Measurements from ENCODE around the gene TRIM47. TPM values are rescaled to one million over a fixed set of nuclear protein-coding genes. Genes with fewer than 3 reads are reported as not detected.

TRIM47 gene
- total and polyA plus RNA-seq, 2 of the 13 experiments (the other 11 are each of a cell fraction or from before 2014, with no cell fraction given) = 33.5 to 82.0 TPM

DNA sequence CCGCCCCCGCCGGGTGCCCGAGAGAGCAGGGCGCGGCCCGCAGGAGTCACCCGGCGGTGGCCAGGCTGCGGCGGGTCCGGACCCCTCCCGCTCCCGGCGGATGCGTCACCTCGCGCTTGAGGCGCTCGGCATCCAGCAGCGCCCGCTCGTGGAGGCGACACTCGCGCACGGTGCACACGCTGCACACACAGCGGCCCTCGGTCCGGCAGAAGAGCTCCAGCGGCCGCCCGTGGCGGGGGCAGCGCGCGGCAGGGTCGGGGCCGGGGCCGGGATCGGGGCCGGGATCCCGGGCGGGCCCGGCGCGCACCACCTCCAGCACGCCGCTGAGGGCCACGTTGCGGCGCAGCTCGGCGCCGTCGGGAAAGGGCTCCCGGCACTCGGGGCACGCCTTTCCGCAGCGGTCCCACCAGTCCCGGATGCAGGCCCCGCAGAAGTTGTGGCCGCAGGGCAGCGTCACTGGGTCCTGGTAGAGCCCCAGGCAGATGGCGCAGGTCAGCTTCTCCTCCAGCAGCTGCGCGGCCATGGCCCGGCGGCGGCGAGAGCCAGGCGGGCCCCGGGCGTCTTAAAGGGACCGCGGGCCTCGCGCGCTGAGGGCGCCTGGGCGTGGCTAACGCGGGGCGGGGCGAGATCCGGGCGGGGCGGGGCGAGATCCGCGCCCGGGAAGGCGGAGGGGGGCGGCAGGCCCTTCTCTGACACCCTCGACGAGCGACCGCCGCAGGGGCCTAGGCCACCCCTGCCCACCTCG, 18.2 kb upstream of the TRIM47 start, which contains the start of gene TRIM65 (continued):
- TF ChIP-seq CBX2 (IDR thresholded peaks at IDR 0.05; ENCODE audit: low read depth, low read length) (no peak), CBX2 (CRISPR knock-in tag; IDR thresholded peaks at IDR 0.05; ENCODE audit: low read depth) (no peak), ZNF713 (CRISPR knock-in tag; IDR thresholded peaks at IDR 0.05) (0 out of 2 replicates have a peak, but pooled peaks have one; percentile 56), SIN3A (IDR thresholded peaks at IDR 0.05; ENCODE audit: borderline replicate concordance, low read depth, low read length) (peak; percentile 46; the same call in 1 of the 2 replicates), REL (CRISPR knock-in tag; conservative IDR thresholded peaks at IDR 0.05) (peak; percentile 96), ASH2L (IDR thresholded peaks at IDR 0.05; ENCODE audit: insufficient read length, low read depth, low read length) (no peak), ZNF263 (CRISPR knock-in tag; IDR thresholded peaks at IDR 0.05) (0 out of 2 replicates have a peak, but pooled peaks have one; percentile 36), ZNF282 (IDR thresholded peaks at IDR 0.05; ENCODE audit: partially characterized antibody) (no peak)
- TF ChIP-seq, protein P1, sequence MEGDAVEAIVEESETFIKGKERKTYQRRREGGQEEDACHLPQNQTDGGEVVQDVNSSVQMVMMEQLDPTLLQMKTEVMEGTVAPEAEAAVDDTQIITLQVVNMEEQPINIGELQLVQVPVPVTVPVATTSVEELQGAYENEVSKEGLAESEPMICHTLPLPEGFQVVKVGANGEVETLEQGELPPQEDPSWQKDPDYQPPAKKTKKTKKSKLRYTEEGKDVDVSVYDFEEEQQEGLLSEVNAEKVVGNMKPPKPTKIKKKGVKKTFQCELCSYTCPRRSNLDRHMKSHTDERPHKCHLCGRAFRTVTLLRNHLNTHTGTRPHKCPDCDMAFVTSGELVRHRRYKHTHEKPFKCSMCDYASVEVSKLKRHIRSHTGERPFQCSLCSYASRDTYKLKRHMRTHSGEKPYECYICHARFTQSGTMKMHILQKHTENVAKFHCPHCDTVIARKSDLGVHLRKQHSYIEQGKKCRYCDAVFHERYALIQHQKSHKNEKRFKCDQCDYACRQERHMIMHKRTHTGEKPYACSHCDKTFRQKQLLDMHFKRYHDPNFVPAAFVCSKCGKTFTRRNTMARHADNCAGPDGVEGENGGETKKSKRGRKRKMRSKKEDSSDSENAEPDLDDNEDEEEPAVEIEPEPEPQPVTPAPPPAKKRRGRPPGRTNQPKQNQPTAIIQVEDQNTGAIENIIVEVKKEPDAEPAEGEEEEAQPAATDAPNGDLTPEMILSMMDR (CRISPR knock-in tag; IDR thresholded peaks at IDR 0.05) = peak; percentile 64
- TF ChIP-seq, protein P2, sequence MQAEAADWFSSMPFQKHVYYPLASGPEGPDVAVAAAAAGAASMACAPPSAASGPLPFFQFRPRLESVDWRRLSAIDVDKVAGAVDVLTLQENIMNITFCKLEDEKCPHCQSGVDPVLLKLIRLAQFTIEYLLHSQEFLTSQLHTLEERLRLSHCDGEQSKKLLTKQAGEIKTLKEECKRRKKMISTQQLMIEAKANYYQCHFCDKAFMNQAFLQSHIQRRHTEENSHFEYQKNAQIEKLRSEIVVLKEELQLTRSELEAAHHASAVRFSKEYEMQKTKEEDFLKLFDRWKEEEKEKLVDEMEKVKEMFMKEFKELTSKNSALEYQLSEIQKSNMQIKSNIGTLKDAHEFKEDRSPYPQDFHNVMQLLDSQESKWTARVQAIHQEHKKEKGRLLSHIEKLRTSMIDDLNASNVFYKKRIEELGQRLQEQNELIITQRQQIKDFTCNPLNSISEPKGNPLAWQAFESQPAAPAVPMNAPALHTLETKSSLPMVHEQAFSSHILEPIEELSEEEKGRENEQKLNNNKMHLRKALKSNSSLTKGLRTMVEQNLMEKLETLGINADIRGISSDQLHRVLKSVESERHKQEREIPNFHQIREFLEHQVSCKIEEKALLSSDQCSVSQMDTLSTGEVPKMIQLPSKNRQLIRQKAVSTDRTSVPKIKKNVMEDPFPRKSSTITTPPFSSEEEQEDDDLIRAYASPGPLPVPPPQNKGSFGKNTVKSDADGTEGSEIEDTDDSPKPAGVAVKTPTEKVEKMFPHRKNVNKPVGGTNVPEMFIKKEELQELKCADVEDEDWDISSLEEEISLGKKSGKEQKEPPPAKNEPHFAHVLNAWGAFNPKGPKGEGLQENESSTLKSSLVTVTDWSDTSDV (CRISPR knock-in tag; IDR thresholded peaks at IDR 0.05) = peak; percentile 86
- TF ChIP-seq, protein P3, sequence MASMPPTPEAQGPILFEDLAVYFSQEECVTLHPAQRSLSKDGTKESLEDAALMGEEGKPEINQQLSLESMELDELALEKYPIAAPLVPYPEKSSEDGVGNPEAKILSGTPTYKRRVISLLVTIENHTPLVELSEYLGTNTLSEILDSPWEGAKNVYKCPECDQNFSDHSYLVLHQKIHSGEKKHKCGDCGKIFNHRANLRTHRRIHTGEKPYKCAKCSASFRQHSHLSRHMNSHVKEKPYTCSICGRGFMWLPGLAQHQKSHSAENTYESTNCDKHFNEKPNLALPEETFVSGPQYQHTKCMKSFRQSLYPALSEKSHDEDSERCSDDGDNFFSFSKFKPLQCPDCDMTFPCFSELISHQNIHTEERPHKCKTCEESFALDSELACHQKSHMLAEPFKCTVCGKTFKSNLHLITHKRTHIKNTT (CRISPR knock-in tag; IDR thresholded peaks at IDR 0.05) = no peak
- TF ChIP-seq, protein P4, sequence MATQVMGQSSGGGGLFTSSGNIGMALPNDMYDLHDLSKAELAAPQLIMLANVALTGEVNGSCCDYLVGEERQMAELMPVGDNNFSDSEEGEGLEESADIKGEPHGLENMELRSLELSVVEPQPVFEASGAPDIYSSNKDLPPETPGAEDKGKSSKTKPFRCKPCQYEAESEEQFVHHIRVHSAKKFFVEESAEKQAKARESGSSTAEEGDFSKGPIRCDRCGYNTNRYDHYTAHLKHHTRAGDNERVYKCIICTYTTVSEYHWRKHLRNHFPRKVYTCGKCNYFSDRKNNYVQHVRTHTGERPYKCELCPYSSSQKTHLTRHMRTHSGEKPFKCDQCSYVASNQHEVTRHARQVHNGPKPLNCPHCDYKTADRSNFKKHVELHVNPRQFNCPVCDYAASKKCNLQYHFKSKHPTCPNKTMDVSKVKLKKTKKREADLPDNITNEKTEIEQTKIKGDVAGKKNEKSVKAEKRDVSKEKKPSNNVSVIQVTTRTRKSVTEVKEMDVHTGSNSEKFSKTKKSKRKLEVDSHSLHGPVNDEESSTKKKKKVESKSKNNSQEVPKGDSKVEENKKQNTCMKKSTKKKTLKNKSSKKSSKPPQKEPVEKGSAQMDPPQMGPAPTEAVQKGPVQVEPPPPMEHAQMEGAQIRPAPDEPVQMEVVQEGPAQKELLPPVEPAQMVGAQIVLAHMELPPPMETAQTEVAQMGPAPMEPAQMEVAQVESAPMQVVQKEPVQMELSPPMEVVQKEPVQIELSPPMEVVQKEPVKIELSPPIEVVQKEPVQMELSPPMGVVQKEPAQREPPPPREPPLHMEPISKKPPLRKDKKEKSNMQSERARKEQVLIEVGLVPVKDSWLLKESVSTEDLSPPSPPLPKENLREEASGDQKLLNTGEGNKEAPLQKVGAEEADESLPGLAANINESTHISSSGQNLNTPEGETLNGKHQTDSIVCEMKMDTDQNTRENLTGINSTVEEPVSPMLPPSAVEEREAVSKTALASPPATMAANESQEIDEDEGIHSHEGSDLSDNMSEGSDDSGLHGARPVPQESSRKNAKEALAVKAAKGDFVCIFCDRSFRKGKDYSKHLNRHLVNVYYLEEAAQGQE (IDR thresholded peaks at IDR 0.05; ENCODE audit: borderline replicate concordance in 1 of 2, low read depth in 1 of 2, low read length in 2 of 2) = no peak; a peak in 1 of 4 replicates
- TF ChIP-seq, protein P5, sequence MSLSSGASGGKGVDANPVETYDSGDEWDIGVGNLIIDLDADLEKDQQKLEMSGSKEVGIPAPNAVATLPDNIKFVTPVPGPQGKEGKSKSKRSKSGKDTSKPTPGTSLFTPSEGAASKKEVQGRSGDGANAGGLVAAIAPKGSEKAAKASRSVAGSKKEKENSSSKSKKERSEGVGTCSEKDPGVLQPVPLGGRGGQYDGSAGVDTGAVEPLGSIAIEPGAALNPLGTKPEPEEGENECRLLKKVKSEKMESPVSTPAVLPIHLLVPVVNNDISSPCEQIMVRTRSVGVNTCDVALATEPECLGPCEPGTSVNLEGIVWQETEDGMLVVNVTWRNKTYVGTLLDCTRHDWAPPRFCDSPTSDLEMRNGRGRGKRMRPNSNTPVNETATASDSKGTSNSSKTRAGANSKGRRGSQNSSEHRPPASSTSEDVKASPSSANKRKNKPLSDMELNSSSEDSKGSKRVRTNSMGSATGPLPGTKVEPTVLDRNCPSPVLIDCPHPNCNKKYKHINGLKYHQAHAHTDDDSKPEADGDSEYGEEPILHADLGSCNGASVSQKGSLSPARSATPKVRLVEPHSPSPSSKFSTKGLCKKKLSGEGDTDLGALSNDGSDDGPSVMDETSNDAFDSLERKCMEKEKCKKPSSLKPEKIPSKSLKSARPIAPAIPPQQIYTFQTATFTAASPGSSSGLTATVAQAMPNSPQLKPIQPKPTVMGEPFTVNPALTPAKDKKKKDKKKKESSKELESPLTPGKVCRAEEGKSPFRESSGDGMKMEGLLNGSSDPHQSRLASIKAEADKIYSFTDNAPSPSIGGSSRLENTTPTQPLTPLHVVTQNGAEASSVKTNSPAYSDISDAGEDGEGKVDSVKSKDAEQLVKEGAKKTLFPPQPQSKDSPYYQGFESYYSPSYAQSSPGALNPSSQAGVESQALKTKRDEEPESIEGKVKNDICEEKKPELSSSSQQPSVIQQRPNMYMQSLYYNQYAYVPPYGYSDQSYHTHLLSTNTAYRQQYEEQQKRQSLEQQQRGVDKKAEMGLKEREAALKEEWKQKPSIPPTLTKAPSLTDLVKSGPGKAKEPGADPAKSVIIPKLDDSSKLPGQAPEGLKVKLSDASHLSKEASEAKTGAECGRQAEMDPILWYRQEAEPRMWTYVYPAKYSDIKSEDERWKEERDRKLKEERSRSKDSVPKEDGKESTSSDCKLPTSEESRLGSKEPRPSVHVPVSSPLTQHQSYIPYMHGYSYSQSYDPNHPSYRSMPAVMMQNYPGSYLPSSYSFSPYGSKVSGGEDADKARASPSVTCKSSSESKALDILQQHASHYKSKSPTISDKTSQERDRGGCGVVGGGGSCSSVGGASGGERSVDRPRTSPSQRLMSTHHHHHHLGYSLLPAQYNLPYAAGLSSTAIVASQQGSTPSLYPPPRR (CRISPR knock-in tag; IDR thresholded peaks at IDR 0.05; ENCODE audit: borderline replicate concordance) = peak; percentile 36; the same call in 1 of the 2 replicates

Measured in HepG2 (cell line).